Measurements from ENCODE around the gene SEMA6A.

DNA sequence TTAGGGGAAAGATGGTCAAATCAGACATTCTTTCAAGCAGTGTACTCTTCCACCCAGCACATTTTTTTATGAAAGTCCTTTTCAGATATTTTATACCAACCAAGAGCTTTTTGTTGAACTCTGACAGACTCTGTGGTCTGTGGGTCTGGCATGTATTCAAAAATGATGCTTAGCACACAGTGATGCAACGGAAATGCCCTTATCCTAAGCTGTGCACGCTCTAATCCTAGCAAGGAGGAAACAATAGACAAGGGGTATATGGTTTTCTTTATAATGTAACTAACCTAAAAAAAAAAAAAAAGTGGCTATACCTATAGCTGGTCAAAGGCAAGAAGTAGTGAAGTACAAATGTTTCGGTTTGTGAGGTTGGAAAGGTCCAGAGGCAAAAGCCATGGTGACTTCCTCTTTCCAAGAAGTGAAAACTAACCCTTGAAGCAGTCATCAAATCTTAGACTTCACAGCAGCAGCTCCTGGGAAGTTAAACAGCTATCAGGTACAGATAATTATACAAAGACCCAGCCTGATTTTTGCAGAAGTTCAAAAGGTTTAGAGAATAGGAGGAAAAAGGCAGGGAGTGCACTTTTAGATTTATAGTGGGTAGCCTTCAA lies 82.5 kb downstream of the SEMA6A start:
- TF ChIP-seq CTCF (optimal IDR thresholded peaks at IDR 0.05 in 1 of 3, IDR thresholded peaks at IDR 0.05 in 1 of 3, conservative IDR thresholded peaks at IDR 0.05 in 1 of 3; ENCODE audit: extremely low read depth in 1 of 3, insufficient read depth in 2 of 3, low read length in 3 of 3): no peak
- TF ChIP-seq EZH2 (IDR thresholded peaks at IDR 0.05; ENCODE audit: low read length): no peak
